ENCODE results near the gene OTOA.
"Not testable (repeated sequence)": the region's sequence is repeated elsewhere in the genome, so short reads cannot be mapped to it uniquely, and the experiment has no call there.

Gene OTOA

GRCh38 chr16:21630866-21631265 is 32.9 kb upstream of the OTOA start:
- not testable (repeated sequence) for H4K91ac ChIP-seq (ENCODE audit: low read depth, low read length); H3K27me3 ChIP-seq (ENCODE audit: insufficient read depth, low read length); H3K14ac ChIP-seq (ENCODE audit: low read length); H2AFZ ChIP-seq (ENCODE audit: insufficient read depth, low read length, poor library complexity); H2AK5ac ChIP-seq (ENCODE audit: low read length); H3K23ac ChIP-seq (ENCODE audit: low read length); H4K8ac ChIP-seq (ENCODE audit: low read depth, low read length); H4K12ac ChIP-seq (ENCODE audit: low read depth, low read length); H3K9ac ChIP-seq (ENCODE audit: low read length); H2BK120ac ChIP-seq (ENCODE audit: insufficient read depth, low read length, poor library complexity); H3K79me2 ChIP-seq (ENCODE audit: control insufficient read depth, insufficient read depth, low read length, poor library complexity); H2BK12ac ChIP-seq (ENCODE audit: low read length); H3K27ac ChIP-seq (ENCODE audit: low read depth, low read length); H3K4me3 ChIP-seq (ENCODE audit: low read depth, low read length); H3K9me3 ChIP-seq (ENCODE audit: insufficient read depth, low read depth, low read length); H3K18ac ChIP-seq (ENCODE audit: low read length); H2BK5ac ChIP-seq (ENCODE audit: low read depth, low read length, poor library complexity); H3K79me1 ChIP-seq (ENCODE audit: low read length); H3K4ac ChIP-seq (ENCODE audit: low read depth, low read length); H3K4me2 ChIP-seq (ENCODE audit: low read length)
- peaks cover 12 to 15% of the 10 kb centered on the region in 2 experiments for H3K36me3 ChIP-seq (ENCODE audit: control insufficient read depth in 1 of 2, insufficient read depth in 2 of 2, low read length in 2 of 2)
- DNase-seq: peak; percentile 27 to 82
- H3K4me1 ChIP-seq (ENCODE audit: control insufficient read depth in 1 of 2, insufficient read depth in 2 of 2, low read length in 2 of 2): peaks cover 2 to 11% of the 10 kb centered on the region in 2 experiments
- no CpG with 5 or more reads among the region's 6 CpGs for WGBS (ENCODE audit: extremely low coverage, insufficient coverage, insufficient read length)

GRCh38 chr16:21631376-21631775 is 32.4 kb upstream of the OTOA start:
- not testable (repeated sequence) for H3K4me3 ChIP-seq (ENCODE audit: low read depth, low read length); H2AFZ ChIP-seq (ENCODE audit: insufficient read depth, low read length, poor library complexity); H3K9ac ChIP-seq (ENCODE audit: low read length); H3K79me2 ChIP-seq (ENCODE audit: control insufficient read depth, insufficient read depth, low read length, poor library complexity); H3K18ac ChIP-seq (ENCODE audit: low read length); H3K23ac ChIP-seq (ENCODE audit: low read length); H3K9me3 ChIP-seq (ENCODE audit: insufficient read depth, low read depth, low read length); H2BK120ac ChIP-seq (ENCODE audit: insufficient read depth, low read length, poor library complexity); H2BK12ac ChIP-seq (ENCODE audit: low read length); H4K8ac ChIP-seq (ENCODE audit: low read depth, low read length); H3K79me1 ChIP-seq (ENCODE audit: low read length); H3K4ac ChIP-seq (ENCODE audit: low read depth, low read length); H3K27ac ChIP-seq (ENCODE audit: low read depth, low read length); H3K27me3 ChIP-seq (ENCODE audit: insufficient read depth, low read length); H3K14ac ChIP-seq (ENCODE audit: low read length); H2AK5ac ChIP-seq (ENCODE audit: low read length); H4K91ac ChIP-seq (ENCODE audit: low read depth, low read length); H3K4me2 ChIP-seq (ENCODE audit: low read length); DNase-seq; H4K12ac ChIP-seq (ENCODE audit: low read depth, low read length); H2BK5ac ChIP-seq (ENCODE audit: low read depth, low read length, poor library complexity)
- Histone ChIP-seq H3K36me3 (ENCODE audit: control insufficient read depth in 1 of 2, insufficient read depth in 2 of 2, low read length in 2 of 2) (peaks cover 12 to 15% of the 10 kb centered on the region in 2 experiments), H3K4me1 (ENCODE audit: control insufficient read depth in 1 of 2, insufficient read depth in 2 of 2, low read length in 2 of 2) (peaks cover 2 to 11% of the 10 kb centered on the region in 2 experiments)
- WGBS (ENCODE audit: extremely low coverage, insufficient coverage, insufficient read length): no CpG with 5 or more reads among the region's 8 CpGs

GRCh38 chr16:21631951-21632575 is 31.7 kb upstream of the OTOA start:
- not testable (repeated sequence) for H3K23ac ChIP-seq (ENCODE audit: low read length); H2AK5ac ChIP-seq (ENCODE audit: low read length); H3K4ac ChIP-seq (ENCODE audit: low read depth, low read length); H4K8ac ChIP-seq (ENCODE audit: low read depth, low read length); H2BK120ac ChIP-seq (ENCODE audit: insufficient read depth, low read length, poor library complexity); H3K4me3 ChIP-seq (ENCODE audit: low read depth, low read length); H2AFZ ChIP-seq (ENCODE audit: insufficient read depth, low read length, poor library complexity); H3K27ac ChIP-seq (ENCODE audit: low read depth, low read length); H4K91ac ChIP-seq (ENCODE audit: low read depth, low read length); H3K4me1 ChIP-seq (ENCODE audit: control insufficient read depth in 1 of 2, insufficient read depth in 2 of 2, low read length in 2 of 2); H3K14ac ChIP-seq (ENCODE audit: low read length); H3K27me3 ChIP-seq (ENCODE audit: insufficient read depth, low read length); H3K9me3 ChIP-seq (ENCODE audit: insufficient read depth, low read depth, low read length); H4K12ac ChIP-seq (ENCODE audit: low read depth, low read length); H3K79me1 ChIP-seq (ENCODE audit: low read length); H3K4me2 ChIP-seq (ENCODE audit: low read length); H3K18ac ChIP-seq (ENCODE audit: low read length); H2BK12ac ChIP-seq (ENCODE audit: low read length); H3K79me2 ChIP-seq (ENCODE audit: control insufficient read depth, insufficient read depth, low read length, poor library complexity); H2BK5ac ChIP-seq (ENCODE audit: low read depth, low read length, poor library complexity); H3K9ac ChIP-seq (ENCODE audit: low read length)
- no CpG with 5 or more reads among the region's 5 CpGs for WGBS (ENCODE audit: extremely low coverage, insufficient coverage, insufficient read length)
- H3K36me3 ChIP-seq (ENCODE audit: control insufficient read depth in 1 of 2, insufficient read depth in 2 of 2, low read length in 2 of 2): peaks cover 12 to 15% of the 10 kb centered on the region in 2 experiments
- peak in 1 of 2 donors; percentile 38 for DNase-seq

GRCh38 chr16:21634216-21634615 is 29.6 kb upstream of the OTOA start:
- Histone ChIP-seq H3K27me3 (ENCODE audit: insufficient read depth, low read length) (no peaks in the 10 kb centered on the region), H2BK120ac (ENCODE audit: insufficient read depth, low read length, poor library complexity) (no peak overlapping the region), H3K4me3 (ENCODE audit: low read depth, low read length) (no peak overlapping the region), H3K14ac (ENCODE audit: low read length) (no peak overlapping the region), H2BK5ac (ENCODE audit: low read depth, low read length, poor library complexity) (no peak overlapping the region), H3K18ac (ENCODE audit: low read length) (no peak overlapping the region), H3K4me2 (ENCODE audit: low read length) (no peak overlapping the region), H2BK12ac (ENCODE audit: low read length) (no peak overlapping the region), H3K27ac (ENCODE audit: low read depth, low read length) (no peak overlapping the region), H3K23ac (ENCODE audit: low read length) (no peak overlapping the region), H4K12ac (ENCODE audit: low read depth, low read length) (no peak overlapping the region), H3K36me3 (ENCODE audit: control insufficient read depth in 1 of 2, insufficient read depth in 2 of 2, low read length in 2 of 2) (peaks cover 12% of the 10 kb centered on the region in 2 experiments), H4K91ac (ENCODE audit: low read depth, low read length) (no peak overlapping the region), H3K4ac (ENCODE audit: low read depth, low read length) (no peak overlapping the region), H2AK5ac (ENCODE audit: low read length) (no peak overlapping the region), H3K79me2 (ENCODE audit: control insufficient read depth, insufficient read depth, low read length, poor library complexity) (no peaks in the 10 kb centered on the region), H3K9ac (ENCODE audit: low read length) (no peak overlapping the region), H3K9me3 (ENCODE audit: insufficient read depth, low read depth, low read length) (peaks cover 3% of the 10 kb centered on the region), H2AFZ (ENCODE audit: insufficient read depth, low read length, poor library complexity) (no peak overlapping the region), H4K8ac (ENCODE audit: low read depth, low read length) (no peak overlapping the region), H3K79me1 (ENCODE audit: low read length) (no peaks in the 10 kb centered on the region), H3K4me1 (ENCODE audit: control insufficient read depth in 1 of 2, insufficient read depth in 2 of 2, low read length in 2 of 2) (peaks cover 0 to 8% of the 10 kb centered on the region in 2 experiments)
- no CpG with 5 or more reads among the region's 5 CpGs for WGBS (ENCODE audit: extremely low coverage, insufficient coverage, insufficient read length)
- no peak for DNase-seq
